GM19467 (cell line): ENCODE results near the gene FAR2.
A peak's percentile ranks its signal among the peaks of the same experiment; 100 is the strongest.
"Not testable (repeated sequence)": the region's sequence is repeated elsewhere in the genome, so short reads cannot be mapped to it uniquely, and the experiment has no call there.

Source experiments
- ATAC-seq: cut with Tn5 transposase; IDR thresholded peaks from one replicate; pipeline ENCODE4 v1.9.1; 2021; ENCODE audit warnings: mild to moderate bottlenecking, moderate library complexity; ENCODE audit not compliant: unreplicated experiment

FAR2 gene

GRCh38 chr12:29148911-29149690, at the start of gene FAR2:
Gene FAR2 (plus strand): TSS chr12:29149278. CDS start chr12:29270450, 121,172 bp downstream.
- peak; percentile 39 for ATAC-seq

- no peak for ATAC-seq
Measured at GRCh38 chr12:29102741-29103140, 46.3 kb upstream of the FAR2 start.

- ATAC-seq = peak; percentile 98
Measured at GRCh38 chr12:29103539-29103974, 45.5 kb upstream of the FAR2 start.

- no peak for ATAC-seq
Measured at GRCh38 chr12:29104516-29104915, 44.6 kb upstream of the FAR2 start.

- peak; percentile 77 for ATAC-seq
Measured at GRCh38 chr12:29110506-29111442, 38.3 kb upstream of the FAR2 start.

GRCh38 chr12:29113101-29113500, 36.0 kb upstream of the FAR2 start:
- ATAC-seq = no peak

- no peak for ATAC-seq
Measured at GRCh38 chr12:29116414-29116813, 32.7 kb upstream of the FAR2 start.

- ATAC-seq = no peak
Measured at GRCh38 chr12:29131539-29131938, 17.5 kb upstream of the FAR2 start.

GRCh38 chr12:29132316-29132715, 16.8 kb upstream of the FAR2 start:
- ATAC-seq = no peak

GRCh38 chr12:29133181-29133580, 15.9 kb upstream of the FAR2 start:
- no peak for ATAC-seq

GRCh38 chr12:29133680-29134079, 15.4 kb upstream of the FAR2 start:
- ATAC-seq = no peak

GRCh38 chr12:29138256-29138655, 10.8 kb upstream of the FAR2 start:
- ATAC-seq = not testable (repeated sequence)

GRCh38 chr12:29138855-29139254, 10.2 kb upstream of the FAR2 start:
- ATAC-seq = not testable (repeated sequence)

GRCh38 chr12:29145372-29146170, 3.5 kb upstream of the FAR2 start:
- ATAC-seq = no peak

- ATAC-seq = no peak
Measured at GRCh38 chr12:29146196-29146595, 2.9 kb upstream of the FAR2 start.

GRCh38 chr12:29147731-29148595, 1.1 kb upstream of the FAR2 start:
- no peak for ATAC-seq

- peak; percentile 1 for ATAC-seq
Measured at GRCh38 chr12:29148596-29148910, 525 bp upstream of the FAR2 start.

GRCh38 chr12:29149691-29150281, 708 bp downstream of the FAR2 start:
- peak; percentile 3 for ATAC-seq

GRCh38 chr12:29150462-29150861, 1.4 kb downstream of the FAR2 start:
- ATAC-seq = no peak
